B cell (primary cell): ENCODE measurements around the gene TRAP1. TPM values are rescaled to one million over a fixed set of nuclear protein-coding genes. Genes with fewer than 3 reads are reported as not detected.

Experiments used
- ATAC-seq: fragments of 200-7000 bp; cut with Tn5 transposase; one replicate; pipeline ENCODE4 v1.10.0; 2021; ENCODE audit warnings: low read depth, mild to moderate bottlenecking, moderate number of reproducible peaks, moderate library complexity
- CTCF ChIA-PET: fragments of 350-600 bp; sonication (Branson Sonifier 250); formaldehyde crosslinking; loops from one replicate; lab custom pipeline; 2021; ENCODE audit warnings: antibody characterized with exemption, inconsistent platforms; lab: Charles Lee
- POLR2A ChIA-PET: fragments of 350-600 bp; sonication (Branson Sonifier 250); formaldehyde crosslinking; loops from one replicate; lab custom pipeline; 2021; ENCODE audit warnings: antibody characterized with exemption; lab: Charles Lee
- DNase-seq: peaks from one replicate; pipeline ENCODE4 v3.0.0; 2013
- H2AFZ ChIP-seq: 2 replicates; pipeline ENCODE4 v1.6.1; 2012; ENCODE audit warnings: mild to moderate bottlenecking, low read depth, low read length; ENCODE audit not compliant: insufficient read depth, poor library complexity, severe bottlenecking
- H3K27ac ChIP-seq, 2 donors: 1 replicate in 1 of 2; 2 replicates in 1 of 2; pipeline ENCODE4 v1.5.1; 2012 to 2013; ENCODE audit warnings: low read length in 2 of 2, mild to moderate bottlenecking in 2 of 2, moderate library complexity in 1 of 2
- H3K27me3 ChIP-seq, 4 experiments: fragments of 200-600 bp in 1 of 4; sonication (generic) in 1 of 4; replicated peaks in 1 of 4; 1 replicate in 2 of 4; 2 replicates in 2 of 4; pipeline versions ENCODE4 v1.6.1 to v1.7.0; 2013 to 2016; ENCODE audit warnings: low read length in 3 of 4, mild to moderate bottlenecking in 2 of 4, mixed read lengths in 1 of 4, moderate library complexity in 1 of 4; ENCODE audit not compliant: insufficient read depth in 4 of 4, control insufficient read depth in 3 of 4; ENCODE audit errors: control extremely low read depth in 1 of 4
- H3K36me3 ChIP-seq, 2 experiments: replicated peaks in 1 of 2; 1 replicate in 1 of 2; 2 replicates in 1 of 2; pipeline versions ENCODE4 v1.6.1 to v1.7.1; 2013; ENCODE audit warnings: low read length in 1 of 2; ENCODE audit not compliant: insufficient read depth in 2 of 2, control insufficient read depth in 1 of 2; ENCODE audit errors: control extremely low read depth in 1 of 2, extremely low read depth in 1 of 2
- H3K4me1 ChIP-seq, 2 donors: fragments of 200-600 bp in 1 of 2; sonication (generic) in 1 of 2; 1 replicate in 1 of 2; 2 replicates in 1 of 2; pipeline versions ENCODE4 v1.5.1 to v1.6.1; 2013 to 2017; ENCODE audit warnings: low read length in 2 of 2; ENCODE audit not compliant: control insufficient read depth in 2 of 2, insufficient read depth in 2 of 2
- H3K4me2 ChIP-seq: replicated peaks from 2 replicates; pipeline ENCODE3; 2012; ENCODE audit warnings: mild to moderate bottlenecking, low read depth, low read length; ENCODE audit not compliant: poor library complexity, severe bottlenecking
- H3K4me3 ChIP-seq, 5 experiments: fragments of 200-600 bp in 1 of 5; sonication (generic) in 1 of 5; 1 replicate in 3 of 5; 2 replicates in 2 of 5; pipeline versions ENCODE4 v1.5.1 to v1.7.0; 2011 to 2016; ENCODE audit warnings: low read length in 4 of 5, mild to moderate bottlenecking in 4 of 5, low read depth in 2 of 5, control low read depth in 1 of 5, moderate library complexity in 1 of 5; ENCODE audit not compliant: insufficient read depth in 1 of 5; ENCODE audit errors: control extremely low read depth in 1 of 5, extremely low read depth in 1 of 5
- H3K79me2 ChIP-seq: fragments of 200-600 bp; sonication (generic); one replicate; pipeline ENCODE4 v1.6.0; 2016; ENCODE audit warnings: low read length; ENCODE audit not compliant: control insufficient read depth, insufficient read depth
- H3K9ac ChIP-seq: fragments of 200-600 bp; sonication (generic); 2 replicates; pipeline ENCODE4 v1.6.1; 2017; ENCODE audit warnings: mild to moderate bottlenecking, low read length, moderate library complexity
- H3K9me3 ChIP-seq, 3 donors: one replicate each; pipeline versions ENCODE4 v1.6.1 to v1.7.1; 2013; ENCODE audit warnings: low read length in 2 of 3; ENCODE audit not compliant: control insufficient read depth in 2 of 3, insufficient read depth in 1 of 3; ENCODE audit errors: control extremely low read depth in 1 of 3
- H4K20me1 ChIP-seq: 2 replicates; pipeline ENCODE4 v1.6.0; 2012; ENCODE audit warnings: mild to moderate bottlenecking, low read length; ENCODE audit not compliant: insufficient read depth, control insufficient read depth, poor library complexity, severe bottlenecking
- H3K27ac Mint-ChIP-seq: one replicate; pipeline ENCODE4 v1.8.0; 2021; ENCODE audit warnings: mixed read lengths
- H3K27me3 Mint-ChIP-seq: one replicate; pipeline ENCODE4 v1.8.0; 2021; ENCODE audit warnings: mixed read lengths
- H3K4me1 Mint-ChIP-seq: one replicate; pipeline ENCODE4 v1.8.0; 2021; ENCODE audit warnings: mixed read lengths
- H3K4me3 Mint-ChIP-seq: one replicate; pipeline ENCODE4 v1.8.0; 2021; ENCODE audit warnings: mixed read lengths
- H3K9me3 Mint-ChIP-seq: one replicate; pipeline ENCODE4 v1.8.0; 2022; ENCODE audit warnings: mixed read lengths; ENCODE audit not compliant: insufficient read depth
- CTCF ChIP-seq: fragments of 200-600 bp; IDR thresholded peaks from one replicate; pipeline ENCODE4 v1.8.0; 2022; ENCODE audit warnings: antibody characterized with exemption, mild to moderate bottlenecking
- EZH2 ChIP-seq: IDR thresholded peaks from 2 replicates; pipeline ENCODE4 v1.6.1; 2012; ENCODE audit warnings: borderline replicate concordance, low read depth, mild to moderate bottlenecking, moderate library complexity, low read length; ENCODE audit not compliant: insufficient read depth, poor library complexity, severe bottlenecking
- WGBS: methylation state at CpG from one replicate; pipeline ENCODE4 v1.1.5; 2013; ENCODE audit warnings: missing lambda C conversion rate; ENCODE audit not compliant: insufficient coverage; 5-methylcytosine and 5-hydroxymethylcytosine counted together
- intact Hi-C: fragments of 100-400 bp; cut with micrococcal nuclease; formaldehyde crosslinking; loops from one replicate; pipeline ENCODE4 v1.10.0; 2022
- polyA plus RNA-seq: library from polyadenylated mRNA; depleted of rRNA; stranded (reverse); fragments of >200 nt; gene quantifications from 2 replicates; pipeline ENCODE4 v1.2.3, GENCODE V29; 2012
- total RNA-seq, 2 donors: library from RNA; stranded (reverse); fragments of 120-200 nt in 1 of 2; gene quantifications; 1 replicate in 1 of 2; 2 replicates in 1 of 2; pipeline versions ENCODE4 v1.2.3 to v1.2.4, GENCODE V29; 2013 to 2022

TRAP1 gene
- total and polyA plus RNA-seq, 2 donors (not counting 1 experiment from before 2014, with no cell fraction given) = 51.1 to 88.4 TPM

DNA sequence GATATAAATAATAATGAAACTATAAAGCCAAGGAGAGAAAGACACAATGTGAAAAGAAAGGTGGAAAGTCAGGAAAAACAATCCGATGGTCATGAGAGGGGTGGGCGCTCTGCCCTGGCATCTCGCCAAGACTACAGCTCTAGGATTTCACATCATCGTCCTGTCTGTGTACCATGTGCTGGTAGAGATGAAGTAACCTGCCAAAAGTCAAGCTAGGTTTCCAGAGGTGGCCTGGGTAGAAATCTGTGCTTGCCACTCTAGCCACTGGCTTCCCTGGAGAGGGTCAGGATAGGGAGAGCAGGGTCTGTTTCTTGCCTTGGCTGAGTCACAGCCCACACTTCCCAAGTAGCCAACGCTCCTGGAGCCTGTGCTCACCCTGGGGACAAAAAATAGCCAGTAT is 31.0 kb upstream of the TRAP1 start:
- intact Hi-C loops = no loop called here
- TF ChIP-seq EZH2 (no peak), CTCF (no peak)
- H3K27ac ChIP-seq = no peak overlapping the region
- Mint-ChIP-seq H3K9me3 (no peaks in the 10 kb centered on the region), H3K27me3 (no peaks in the 10 kb centered on the region), H3K27ac (no peak overlapping the region), H3K4me1 (no peaks in the 10 kb centered on the region), H3K4me3 (no peak overlapping the region)
- ChIA-PET POLR2A (no interaction called here), CTCF (no interaction called here)
- H3K9ac ChIP-seq = no peak overlapping the region
- H3K27me3 ChIP-seq = no peaks in the 10 kb centered on the region
- peaks cover 8 to 79% of the 10 kb centered on the region in 2 experiments for H3K36me3 ChIP-seq
- 100% methylated on average over 4 of the region's 5 CpGs for WGBS
- no peak for ATAC-seq
- H3K79me2 ChIP-seq = peaks cover 43% of the 10 kb centered on the region
- H3K4me2 ChIP-seq = no peak overlapping the region
- no peaks in the 10 kb centered on the region for H3K9me3 ChIP-seq
- DNase-seq = no peak
- no peaks in the 10 kb centered on the region for H3K4me1 ChIP-seq
- no peak overlapping the region for H3K4me3 ChIP-seq
- no peak overlapping the region for H2AFZ ChIP-seq
- peaks cover 48% of the 10 kb centered on the region for H4K20me1 ChIP-seq

GRCh38 chr16:3745751-3746355 is 28.5 kb upstream of the TRAP1 start:
- H3K4me3 Mint-ChIP-seq = no peak overlapping the region
- Histone ChIP-seq H3K79me2 (peaks cover 39% of the 10 kb centered on the region), H3K27me3 (no peaks in the 10 kb centered on the region), H4K20me1 (peaks cover 45% of the 10 kb centered on the region), H3K9me3 (no peaks in the 10 kb centered on the region), H3K27ac (no peak overlapping the region), H3K36me3 (peaks cover 14 to 79% of the 10 kb centered on the region in 2 experiments), H2AFZ (no peak overlapping the region), H3K9ac (no peak overlapping the region), H3K4me3 (no peak overlapping the region), H3K4me2 (no peak overlapping the region), H3K4me1 (no peaks in the 10 kb centered on the region)
- H3K4me1 Mint-ChIP-seq = no peaks in the 10 kb centered on the region
- H3K27ac Mint-ChIP-seq = no peak overlapping the region
- CTCF ChIA-PET = interaction anchor here (0.6 kb wide), 1 partner anchor 453 kb away, joined by 3 read pairs; no protein-coding TSS in a partner anchor
- no peaks in the 10 kb centered on the region for H3K9me3 Mint-ChIP-seq
- DNase-seq (no peak), ATAC-seq (no peak)
- POLR2A ChIA-PET = no interaction called here
- H3K27me3 Mint-ChIP-seq = no peaks in the 10 kb centered on the region
- WGBS = 99% methylated on average over 10 of the region's 13 CpGs
- intact Hi-C loops = no loop called here
- TF ChIP-seq EZH2 (no peak), CTCF (no peak)
